Astrocyte (in vitro differentiated cells and primary cell): ENCODE measurements around the gene ATG7. TPM values are rescaled to one million over a fixed set of nuclear protein-coding genes. Genes with fewer than 3 reads are reported as not detected.

ENCODE experiments used
- DNase-seq: peaks from one replicate; pipeline ENCODE4 v3.0.0-alpha.2; 2010; ENCODE audit warnings: low read depth
- FAIRE-seq: peaks from 2 replicates; lab custom pipeline; 2011; peaks lifted over from hg19 to GRCh38; lab: Jason Lieb, UNC
- H2AFZ ChIP-seq: 2 replicates; pipeline ENCODE4 v1.6.0; 2012; ENCODE audit warnings: low read depth, low read length, inconsistent platforms
- H3K27ac ChIP-seq: 2 replicates; pipeline ENCODE4 v1.5.1; 2011; ENCODE audit warnings: low read depth, low read length, inconsistent platforms
- H3K27me3 ChIP-seq: 2 replicates; pipeline ENCODE4 v1.6.0; 2011; ENCODE audit warnings: low read length, inconsistent platforms; ENCODE audit not compliant: insufficient read depth
- H3K36me3 ChIP-seq: 2 replicates; pipeline ENCODE4 v1.5.1; 2011; ENCODE audit warnings: low read length, inconsistent platforms; ENCODE audit not compliant: insufficient read depth
- H3K4me1 ChIP-seq: 2 replicates; pipeline ENCODE4 v1.5.1; 2011; ENCODE audit warnings: low read length, inconsistent platforms; ENCODE audit not compliant: insufficient read depth
- H3K4me2 ChIP-seq: 2 replicates; pipeline ENCODE4 v1.6.0; 2012; ENCODE audit warnings: low read length, inconsistent platforms
- H3K4me3 ChIP-seq: 2 replicates; pipeline ENCODE4 v1.5.1; 2011; ENCODE audit warnings: low read depth, mild to moderate bottlenecking, low read length, inconsistent platforms; ENCODE audit not compliant: insufficient read depth
- H3K79me2 ChIP-seq: 2 replicates; pipeline ENCODE4 v1.6.0; 2012; ENCODE audit warnings: mild to moderate bottlenecking, low read length, inconsistent platforms; ENCODE audit not compliant: insufficient read depth
- H3K9ac ChIP-seq: 2 replicates; pipeline ENCODE4 v1.6.0; 2012; ENCODE audit warnings: mild to moderate bottlenecking, low read length, inconsistent platforms
- H3K9me3 ChIP-seq: 2 replicates; pipeline ENCODE4 v1.5.1; 2012; ENCODE audit warnings: low read depth, mild to moderate bottlenecking, low read length, inconsistent platforms; ENCODE audit not compliant: insufficient read depth
- H4K20me1 ChIP-seq: 2 replicates; pipeline ENCODE4 v1.6.0; 2012; ENCODE audit warnings: low read length, inconsistent platforms; ENCODE audit not compliant: insufficient read depth
- H3K27ac Mint-ChIP-seq: one replicate; pipeline ENCODE4 v1.8.0; 2021; ENCODE audit warnings: mild to moderate bottlenecking, mixed read lengths; ENCODE audit not compliant: unreplicated experiment
- H3K27me3 Mint-ChIP-seq: one replicate; pipeline ENCODE4 v1.8.0; 2021; ENCODE audit warnings: low read depth, mixed read lengths; ENCODE audit not compliant: unreplicated experiment
- H3K36me3 Mint-ChIP-seq: one replicate; pipeline ENCODE4 v1.8.0; 2021; ENCODE audit warnings: low read depth, mixed read lengths; ENCODE audit not compliant: unreplicated experiment
- H3K4me1 Mint-ChIP-seq: one replicate; pipeline ENCODE4 v1.8.0; 2021; ENCODE audit warnings: low read depth, mixed read lengths; ENCODE audit not compliant: unreplicated experiment
- H3K4me3 Mint-ChIP-seq: one replicate; pipeline ENCODE4 v1.8.0; 2021; ENCODE audit warnings: mild to moderate bottlenecking, moderate library complexity, mixed read lengths; ENCODE audit not compliant: unreplicated experiment
- H3K9me3 Mint-ChIP-seq: one replicate; pipeline ENCODE4 v1.8.0; 2021; ENCODE audit warnings: mild to moderate bottlenecking, mixed read lengths; ENCODE audit not compliant: unreplicated experiment
- CTCF ChIP-seq: IDR thresholded peaks from 2 replicates; pipeline ENCODE4 v1.5.1; 2011; ENCODE audit warnings: low read depth, mild to moderate bottlenecking, inconsistent platforms, low read length, moderate library complexity; ENCODE audit not compliant: insufficient read depth
- EZH2 ChIP-seq: IDR thresholded peaks from 2 replicates; pipeline ENCODE4 v1.6.1; 2012; ENCODE audit warnings: mild to moderate bottlenecking, low read length, inconsistent platforms; ENCODE audit not compliant: insufficient read depth
- total RNA-seq: library from RNA; stranded (reverse); gene quantifications from 2 replicates; pipeline ENCODE4 v1.2.1, GENCODE V29; 2021

ATG7 gene
- total RNA-seq, 1 donor from 2014 or later: 29.5 TPM

GRCh38 chr3:11389386-11390268 lies 117.4 kb downstream of the ATG7 start:
- no peak overlapping the region for H3K4me3 ChIP-seq
- no peaks in the 10 kb centered on the region for H4K20me1 ChIP-seq
- peaks cover 35% of the 10 kb centered on the region for H3K4me1 ChIP-seq
- Mint-ChIP-seq H3K27me3 (no peaks in the 10 kb centered on the region), H3K9me3 (no peaks in the 10 kb centered on the region), H3K4me1 (peaks cover 53% of the 10 kb centered on the region), H3K4me3 (peak overlapping the region; percentile 5), H3K36me3 (no peaks in the 10 kb centered on the region), H3K27ac (peak overlapping the region; percentile 34)
- no peaks in the 10 kb centered on the region for H3K36me3 ChIP-seq
- DNase-seq (peak; percentile 91), FAIRE-seq (peak; percentile 47)
- no peaks in the 10 kb centered on the region for H3K27me3 ChIP-seq
- no peak overlapping the region for H3K9ac ChIP-seq
- H3K79me2 ChIP-seq: no peaks in the 10 kb centered on the region
- no peak overlapping the region for H3K4me2 ChIP-seq
- TF ChIP-seq EZH2: no peak
- H3K9me3 ChIP-seq: no peaks in the 10 kb centered on the region
- H3K27ac ChIP-seq: no peak overlapping the region
- H2AFZ ChIP-seq: no peak overlapping the region

- DNase-seq: peak; percentile 54
- H3K27ac Mint-ChIP-seq: peak overlapping the region; percentile 34
- no peak for TF ChIP-seq CTCF
- TF ChIP-seq EZH2: no peak
Observed at GRCh38 chr3:11390411-11391131, 118.4 kb downstream of the ATG7 start.

GRCh38 chr3:11391174-11391879 lies 119.1 kb downstream of the ATG7 start:
- Histone ChIP-seq H3K27ac (peak overlapping the region; percentile 51), H2AFZ (no peak overlapping the region), H4K20me1 (no peaks in the 10 kb centered on the region), H3K9me3 (no peaks in the 10 kb centered on the region), H3K4me3 (no peak overlapping the region), H3K9ac (no peak overlapping the region), H3K79me2 (no peaks in the 10 kb centered on the region), H3K4me2 (peak overlapping the region; percentile 60), H3K27me3 (no peaks in the 10 kb centered on the region), H3K36me3 (no peaks in the 10 kb centered on the region), H3K4me1 (peaks cover 24% of the 10 kb centered on the region)
- peak; percentile 34 for DNase-seq
- TF ChIP-seq EZH2 (no peak), CTCF (no peak)
- peaks cover 42% of the 10 kb centered on the region for H3K4me1 Mint-ChIP-seq
- H3K27ac Mint-ChIP-seq: no peak overlapping the region
- H3K27me3 Mint-ChIP-seq: no peaks in the 10 kb centered on the region
- no peaks in the 10 kb centered on the region for H3K36me3 Mint-ChIP-seq
- H3K4me3 Mint-ChIP-seq: no peak overlapping the region
- H3K9me3 Mint-ChIP-seq: no peaks in the 10 kb centered on the region
- no peak for FAIRE-seq

More at GRCh38 chr3:11390411-11391131, 118.4 kb downstream of the ATG7 start:
- peaks cover 31% of the 10 kb centered on the region for H3K4me1 ChIP-seq
- H3K9me3 Mint-ChIP-seq: no peaks in the 10 kb centered on the region
- no peak for FAIRE-seq
- H3K4me2 ChIP-seq: no peak overlapping the region
- H3K36me3 ChIP-seq: no peaks in the 10 kb centered on the region
- no peaks in the 10 kb centered on the region for H3K36me3 Mint-ChIP-seq
- no peaks in the 10 kb centered on the region for H3K27me3 ChIP-seq
- no peak overlapping the region for H2AFZ ChIP-seq
- H3K4me1 Mint-ChIP-seq: peaks cover 49% of the 10 kb centered on the region
- no peaks in the 10 kb centered on the region for H3K27me3 Mint-ChIP-seq
- H3K27ac ChIP-seq: no peak overlapping the region
- no peak overlapping the region for H3K9ac ChIP-seq
- H3K79me2 ChIP-seq: no peaks in the 10 kb centered on the region
- no peak overlapping the region for H3K4me3 Mint-ChIP-seq
- H4K20me1 ChIP-seq: no peaks in the 10 kb centered on the region
- no peaks in the 10 kb centered on the region for H3K9me3 ChIP-seq
- H3K4me3 ChIP-seq: no peak overlapping the region
